Activated CD4-positive, CD25-positive, alpha-beta regulatory T cell treated with anti-CD3 and anti-CD28 coated beads, Interleukin-2, amount 50 U/mL, for 24 hours (primary cell): ENCODE measurements around the gene CRB1.

Experiments used
- ATAC-seq, 2 donors: fragments of 150-1000 bp; cut with Tn5 transposase; one replicate each; pipeline ENCODE4 v1.10.0; 2021; ENCODE audit warnings: mild to moderate bottlenecking in 1 of 2, moderate library complexity in 1 of 2

The CRB1 gene

GRCh38 chr1:197268012-197268411 is at the start of gene CRB1:
CRB1 (plus strand) TSS chr1:197268252; CDS start chr1:197268413, 161 bp downstream.
- no peak for ATAC-seq

GRCh38 chr1:197218857-197219256 is 49.2 kb upstream of the CRB1 start:
- no peak for ATAC-seq

- ATAC-seq, result no peak
These were observed 45.9 kb upstream of the CRB1 start for GRCh38 chr1:197222025-197222685.

GRCh38 chr1:197222780-197223179 is 45.3 kb upstream of the CRB1 start:
- no peak for ATAC-seq

GRCh38 chr1:197224160-197224559 is 43.9 kb upstream of the CRB1 start:
- ATAC-seq, result no peak

- ATAC-seq, result no peak
These were observed 42.4 kb upstream of the CRB1 start for GRCh38 chr1:197225611-197226010.

- ATAC-seq, result no peak
These were observed 33.5 kb upstream of the CRB1 start for GRCh38 chr1:197234581-197234980.

- ATAC-seq, result no peak
These were observed 32.7 kb upstream of the CRB1 start for GRCh38 chr1:197235355-197235754.

- no peak for ATAC-seq
These were observed 20.6 kb upstream of the CRB1 start for GRCh38 chr1:197247465-197247864.

GRCh38 chr1:197249324-197249723 is 18.7 kb upstream of the CRB1 start:
- no peak for ATAC-seq

- no peak for ATAC-seq
These were observed 17.4 kb upstream of the CRB1 start for GRCh38 chr1:197250616-197251015.

- ATAC-seq, result no peak
These were observed 15.1 kb upstream of the CRB1 start for GRCh38 chr1:197252973-197253372.

- ATAC-seq, result no peak
These were observed 13.2 kb upstream of the CRB1 start for GRCh38 chr1:197254866-197255265.

- no peak for ATAC-seq
These were observed 3.0 kb upstream of the CRB1 start for GRCh38 chr1:197264936-197265567.

GRCh38 chr1:197269053-197269452 is 1.0 kb downstream of the CRB1 start:
- no peak for ATAC-seq

GRCh38 chr1:197272791-197273190 is 4.7 kb downstream of the CRB1 start:
- ATAC-seq, result no peak

- ATAC-seq, result no peak
These were observed 9.1 kb downstream of the CRB1 start for GRCh38 chr1:197277166-197277565.

- no peak for ATAC-seq
These were observed 16.3 kb downstream of the CRB1 start for GRCh38 chr1:197284325-197284724.

GRCh38 chr1:197284966-197285365 is 16.9 kb downstream of the CRB1 start:
- ATAC-seq, result no peak

- no peak for ATAC-seq
These were observed 17.6 kb downstream of the CRB1 start for GRCh38 chr1:197285526-197286205.

- no peak for ATAC-seq
These were observed 18.6 kb downstream of the CRB1 start for GRCh38 chr1:197286634-197287033.

- ATAC-seq, result no peak
These were observed 19.8 kb downstream of the CRB1 start for GRCh38 chr1:197287863-197288262.

- ATAC-seq, result no peak
These were observed 34.7 kb downstream of the CRB1 start for GRCh38 chr1:197302775-197303174.

GRCh38 chr1:197303463-197303862 is 35.4 kb downstream of the CRB1 start:
- ATAC-seq, result no peak
